AG09319 (cell line): Measurements from ENCODE around the gene NUP107.

ENCODE experiments used
- DNase-seq: peaks from one replicate; pipeline ENCODE4 v3.0.0-alpha.2; 2010; ENCODE audit warnings: low read depth; ENCODE audit errors: extremely low read depth
- CTCF ChIP-seq: IDR thresholded peaks from 2 replicates; pipeline ENCODE4 v1.5.1; 2011; ENCODE audit warnings: low read depth, mild to moderate bottlenecking, inconsistent platforms, low read length, moderate library complexity

Gene NUP107

DNA sequence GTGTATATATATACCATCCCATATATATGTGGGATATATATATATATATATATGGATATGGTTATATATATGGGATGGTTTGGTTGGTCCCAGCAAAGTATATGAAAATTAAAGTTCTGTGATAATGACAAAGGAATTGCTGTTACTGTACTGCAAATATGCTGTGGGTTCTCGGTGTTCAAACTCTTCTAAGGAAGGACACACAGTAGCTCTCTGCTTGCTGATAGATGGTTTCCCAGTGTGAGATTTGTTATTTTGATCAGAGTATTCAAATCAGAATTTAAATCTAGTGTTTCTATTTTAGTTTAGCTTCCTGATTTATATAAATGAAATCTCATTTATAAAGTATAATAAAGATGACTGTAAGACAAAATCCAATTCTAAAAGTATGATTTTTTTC, 78.9 kb downstream of the NUP107 start:
- DNase-seq = no peak
- no peak for TF ChIP-seq CTCF

DNA sequence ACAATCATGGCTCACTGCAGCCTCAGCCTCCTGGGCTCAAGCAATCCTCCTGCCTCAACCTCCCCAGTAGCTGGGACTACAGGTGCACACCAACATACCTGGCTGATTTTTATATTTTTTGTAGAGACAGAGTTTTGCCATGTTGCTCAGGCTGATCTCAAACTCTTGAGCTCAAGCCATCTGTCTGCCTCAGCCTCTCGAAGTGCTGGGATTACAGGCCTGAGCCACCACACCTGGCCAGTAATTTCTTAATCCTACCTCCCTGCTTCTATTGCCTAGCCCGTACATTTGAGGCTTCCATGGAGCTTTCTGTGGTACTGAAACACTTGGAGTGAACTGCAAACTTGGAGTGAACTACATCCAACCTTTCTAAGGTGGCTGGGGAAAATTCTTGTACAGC, 79.9 kb downstream of the NUP107 start:
- no peak for DNase-seq
- no peak for TF ChIP-seq CTCF

- no peak for DNase-seq
- no peak for TF ChIP-seq CTCF
Measured at GRCh38 chr12:68767191-68767590, 80.4 kb downstream of the NUP107 start.

GRCh38 chr12:68768431-68768939, 81.7 kb downstream of the NUP107 start:
- no peak for DNase-seq
- no peak for TF ChIP-seq CTCF

- no peak for DNase-seq
- TF ChIP-seq CTCF = no peak
Measured at GRCh38 chr12:68769941-68770340, 83.2 kb downstream of the NUP107 start.

DNA sequence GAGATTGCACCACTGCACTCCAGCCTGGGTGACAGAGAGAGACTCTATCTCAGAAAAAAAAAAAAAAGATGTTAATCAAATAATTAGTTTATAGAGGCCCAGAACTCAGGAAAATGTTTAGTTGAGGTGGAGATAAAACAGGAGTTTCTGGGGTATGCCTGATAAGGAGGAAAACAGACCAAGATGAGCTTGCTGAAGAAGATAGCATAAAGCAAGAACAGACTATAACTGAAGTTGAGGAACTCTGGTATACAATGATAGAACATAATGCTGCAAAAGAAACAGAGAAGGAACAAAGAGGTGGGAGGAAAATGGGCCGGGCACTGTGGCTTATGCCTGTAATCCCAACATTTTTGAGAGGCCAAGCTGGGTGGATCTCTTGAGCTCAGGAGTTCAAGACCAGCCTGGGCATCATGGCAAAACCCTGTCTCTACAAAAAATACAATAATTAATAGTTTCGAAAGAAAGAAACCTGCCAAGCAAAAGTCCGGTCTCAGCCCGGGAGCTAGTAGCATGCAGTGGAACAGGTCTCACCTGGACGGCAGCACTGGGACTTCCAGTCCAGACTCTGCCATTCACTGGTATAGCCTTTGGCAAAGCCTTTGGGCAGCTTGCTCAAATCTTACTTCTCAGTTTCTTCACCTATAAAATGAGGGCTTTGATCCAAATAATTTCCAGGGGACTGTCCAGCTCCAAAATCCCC, 84.6 kb downstream of the NUP107 start:
- no peak for TF ChIP-seq CTCF
- no peak for DNase-seq

DNA sequence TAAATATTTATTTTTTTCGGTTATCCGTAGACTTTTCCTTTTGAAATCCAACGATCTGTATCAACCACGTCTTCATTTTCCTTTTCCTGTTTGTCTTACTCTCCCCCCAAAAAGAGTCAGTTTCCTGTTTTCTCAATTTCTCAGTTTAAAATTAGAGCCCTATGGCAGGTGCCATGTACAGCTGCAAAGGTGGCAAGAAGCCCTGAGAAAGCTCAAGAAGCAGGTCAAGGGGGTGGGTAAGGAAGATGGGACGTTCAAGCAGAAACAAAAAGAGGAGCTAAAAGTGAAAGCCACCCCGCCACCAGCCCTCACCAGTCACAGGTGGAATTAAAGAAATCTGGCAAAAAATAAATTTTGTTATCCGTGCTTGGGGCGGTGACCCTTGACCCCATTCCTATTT, 85.9 kb downstream of the NUP107 start:
- no peak for DNase-seq
- no peak for TF ChIP-seq CTCF
